ENCODE measurements around the gene CDC42EP3.

- TF ChIP-seq CTCF (IDR thresholded peaks at IDR 0.05) (no peak), POLR2A (IDR thresholded peaks at IDR 0.05) (no peak)
These were observed 54.1 kb downstream of the CDC42EP3 start for GRCh38 chr2:37617119-37617892.

Data from thyroid gland (tissue), 4 donors.